Pulmonary artery endothelial cell (primary cell): ENCODE data around the gene APH1B. TPM values are rescaled to one million over a fixed set of nuclear protein-coding genes. Genes with fewer than 3 reads are reported as not detected.

Experiments
- DNase-seq: peaks from one replicate; pipeline ENCODE4 v3.0.0-alpha.2; 2011; ENCODE audit warnings: low read depth, low spot score
- total RNA-seq: library from RNA; depleted of rRNA; stranded (reverse); fragments of >200 nt; gene quantifications from 2 replicates; pipeline ENCODE4 v1.2.3, GENCODE V29; 2014

APH1B gene
- total RNA-seq, 1 donor from 2014 or later, result 13.5 TPM

DNA sequence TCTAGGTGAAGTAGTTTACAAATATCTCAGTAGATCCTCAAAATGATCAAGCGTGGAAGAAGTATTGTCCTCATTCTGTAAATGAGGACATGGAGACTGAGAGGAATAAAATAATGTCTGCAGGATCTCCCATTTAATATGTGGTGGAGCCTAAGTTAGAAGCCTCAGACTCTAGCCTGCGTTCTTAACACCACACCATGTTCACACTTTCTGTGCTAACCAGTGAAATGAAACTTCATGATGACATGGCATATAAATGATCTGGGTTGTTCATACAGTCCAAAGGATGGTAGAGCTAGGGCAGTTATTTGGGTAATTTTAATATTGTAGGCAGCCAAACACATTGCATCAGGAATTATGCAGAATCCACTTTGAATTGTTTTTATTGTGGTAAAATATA, 25.1 kb upstream of the APH1B start:
- no peak for DNase-seq

DNA sequence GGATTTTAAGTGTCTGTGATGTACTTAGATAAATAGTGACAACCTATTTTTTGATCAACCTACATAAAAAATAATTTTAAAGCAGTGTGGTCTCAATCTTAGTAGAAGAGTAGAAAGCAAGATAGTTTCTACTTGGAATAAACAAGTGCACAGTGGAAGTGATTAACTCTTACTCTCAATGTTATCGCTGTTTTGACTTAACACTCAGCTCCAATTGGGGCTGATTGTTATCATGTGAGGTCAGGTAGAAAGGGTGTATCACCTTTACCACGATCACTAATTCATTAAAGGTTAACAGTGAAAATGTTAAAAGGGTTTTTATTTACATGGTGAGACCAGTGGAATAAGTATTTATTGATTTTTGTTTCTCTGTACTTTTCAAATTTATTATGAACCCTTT, 22.4 kb upstream of the APH1B start:
- DNase-seq, result no peak

GRCh38 chr15:63255489-63255990, 21.9 kb upstream of the APH1B start:
- DNase-seq, result no peak

DNA sequence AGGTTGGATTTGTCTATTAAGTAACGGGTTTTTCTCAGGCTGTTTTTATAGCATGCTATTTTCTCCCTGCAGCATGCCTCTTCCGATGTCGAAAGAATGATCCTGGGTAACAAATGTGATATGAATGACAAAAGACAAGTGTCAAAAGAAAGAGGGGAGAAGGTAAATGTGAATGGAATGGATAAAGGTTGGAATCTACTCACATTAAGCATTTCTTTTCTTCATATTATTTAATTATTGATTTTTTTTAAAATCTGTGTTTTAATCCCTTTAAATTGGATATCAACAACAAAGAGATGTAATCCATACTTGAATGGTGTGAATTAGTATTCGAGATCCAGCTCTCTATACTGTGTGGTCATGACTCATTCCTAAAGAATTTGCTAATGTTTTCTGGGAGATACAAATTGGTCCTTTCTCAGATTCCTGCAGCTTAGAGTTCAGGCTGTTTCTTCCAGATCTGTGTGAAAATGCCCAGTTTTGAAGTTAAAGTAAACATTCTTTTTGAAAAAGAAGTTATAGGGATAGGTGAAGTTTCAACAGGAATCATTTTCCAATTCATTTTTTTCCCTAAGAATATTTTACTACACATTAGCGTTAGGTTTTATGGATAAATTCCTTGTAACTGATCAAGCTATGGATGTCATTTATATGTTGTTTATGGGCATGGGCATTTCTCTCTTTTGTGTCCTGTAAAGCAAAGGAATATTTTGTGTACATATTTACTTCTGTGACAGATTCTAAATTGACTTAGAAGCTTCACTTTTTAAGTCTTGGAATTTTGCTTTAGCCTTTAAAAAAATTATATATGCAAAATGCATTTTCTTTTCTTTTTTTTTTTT, 20.8 kb upstream of the APH1B start:
- no peak for DNase-seq

DNA sequence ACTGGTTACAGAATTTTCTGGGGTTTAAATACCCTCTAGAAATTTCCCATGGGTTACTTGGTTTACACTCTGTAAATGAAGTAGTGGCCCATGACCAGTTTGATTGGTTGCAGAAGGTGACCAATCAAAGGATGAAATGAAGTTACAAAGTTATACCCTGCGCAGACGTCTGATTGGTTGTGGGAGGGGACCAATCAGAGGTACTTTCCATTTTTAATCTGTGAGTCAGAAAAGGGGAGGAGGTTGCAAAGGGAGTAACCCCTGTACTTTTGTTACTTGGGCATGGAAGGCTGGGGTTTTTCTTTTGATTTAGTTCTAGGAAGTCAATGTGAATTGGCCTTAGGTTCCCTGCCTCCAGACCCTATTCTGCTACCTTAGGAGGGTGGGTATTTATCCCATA, 18.7 kb upstream of the APH1B start:
- DNase-seq, result no peak

DNA sequence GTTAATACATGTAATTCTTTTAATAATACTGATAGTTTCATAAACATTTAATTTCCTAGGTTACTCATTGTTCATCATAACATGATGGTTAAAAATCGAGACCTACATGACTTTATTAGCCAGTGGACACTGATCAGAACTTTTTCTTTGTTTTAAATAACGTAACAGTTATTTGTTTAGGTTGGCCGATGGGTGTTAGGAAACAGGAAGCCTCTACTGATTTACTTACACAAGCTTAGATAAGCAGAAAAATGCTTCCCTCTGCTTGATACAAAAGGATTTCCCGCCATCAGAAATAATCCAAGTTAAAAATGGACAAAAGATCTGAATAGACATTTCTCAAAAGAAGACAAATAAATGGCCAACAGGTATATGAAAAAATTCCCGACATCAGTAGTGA, 16.6 kb upstream of the APH1B start:
- DNase-seq, result peak; percentile 67

GRCh38 chr15:63261311-63261710, 16.1 kb upstream of the APH1B start:
- no peak for DNase-seq

GRCh38 chr15:63263519-63263918, 13.9 kb upstream of the APH1B start:
- no peak for DNase-seq

DNA sequence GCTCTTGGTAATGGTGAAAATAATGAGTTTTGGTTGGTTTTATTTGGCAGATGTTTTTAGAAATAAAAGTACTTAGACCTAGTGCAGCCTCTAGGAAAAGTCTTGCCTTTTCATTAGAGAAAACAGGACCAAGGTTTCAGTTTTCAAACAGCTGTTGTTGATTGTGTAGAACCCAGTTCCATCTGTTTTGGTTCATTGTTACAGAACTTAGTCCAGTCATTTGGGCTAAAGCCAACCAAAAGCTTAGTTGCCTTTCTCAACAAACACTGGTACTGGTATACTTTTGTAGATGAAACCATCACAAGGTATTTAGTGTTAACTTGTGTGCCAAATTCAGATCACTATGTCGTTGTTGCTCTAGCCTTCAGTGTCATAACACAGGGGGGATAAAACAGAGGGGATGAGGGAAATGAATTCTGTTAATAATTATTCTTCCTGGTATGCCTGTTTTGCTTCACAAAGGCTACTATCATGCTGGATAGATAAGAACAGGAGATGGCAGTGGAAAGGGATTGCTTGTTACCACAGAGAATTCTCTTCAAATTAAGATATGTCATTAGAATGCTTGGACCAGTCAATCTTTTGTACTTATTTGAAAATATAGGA, 12.6 kb upstream of the APH1B start:
- DNase-seq, result no peak

DNA sequence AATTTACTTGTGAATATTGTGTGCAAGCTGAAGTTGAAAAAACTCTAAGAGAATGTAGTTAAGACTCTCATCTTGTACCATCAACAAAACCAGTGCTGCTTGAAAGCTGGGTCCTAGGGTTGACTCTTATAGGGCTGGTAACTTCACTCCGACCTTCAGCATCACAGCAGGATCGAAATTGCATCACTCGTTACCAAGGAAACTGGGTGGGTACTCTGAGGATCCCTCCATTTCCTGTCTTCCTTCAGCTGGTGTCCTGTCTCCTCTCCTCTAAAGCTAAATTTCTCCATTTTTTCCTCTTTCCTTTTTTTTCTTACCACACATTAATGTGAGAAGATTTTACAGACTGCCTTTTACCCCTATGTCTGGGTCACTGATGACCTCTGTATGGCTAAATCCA, 3.0 kb upstream of the APH1B start:
- DNase-seq, result no peak

DNA sequence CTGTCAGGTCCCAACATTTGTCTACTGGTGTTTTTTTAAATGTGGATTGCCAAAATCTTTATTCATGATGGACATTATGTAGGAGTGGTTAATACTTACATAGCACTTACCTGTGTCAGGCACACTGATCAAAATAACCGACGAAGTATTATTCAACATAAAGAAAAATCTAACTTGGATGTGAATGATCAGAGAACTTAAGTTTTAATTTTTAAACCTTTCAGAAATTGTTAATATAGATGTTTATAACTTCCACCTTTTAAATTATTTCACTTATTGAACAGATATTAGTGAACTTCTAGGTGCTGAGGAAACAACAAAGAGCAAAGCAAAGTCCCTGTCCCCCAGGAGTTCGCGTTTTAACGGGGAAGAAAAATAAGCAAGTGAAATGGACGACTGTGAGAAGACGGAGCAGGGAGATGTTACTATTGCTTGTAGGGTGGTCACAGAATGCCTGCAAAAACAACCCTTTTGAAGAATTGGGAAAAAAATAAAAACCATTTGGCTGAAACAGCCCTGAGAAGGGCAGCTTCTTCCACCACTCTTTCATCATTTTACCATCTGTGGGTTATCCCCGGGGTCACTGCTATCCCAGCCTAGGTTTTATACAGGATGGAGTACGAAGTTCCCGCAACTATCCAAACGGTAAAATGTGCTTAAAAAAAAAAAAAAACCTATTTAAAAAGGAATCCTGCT, 915 bp upstream of the APH1B start:
- DNase-seq, result no peak

- DNase-seq, result no peak
Measured at GRCh38 chr15:63277893-63278456, 570 bp downstream of the APH1B start.

- DNase-seq, result no peak
Measured at GRCh38 chr15:63283126-63283525, 5.7 kb downstream of the APH1B start.

- no peak for DNase-seq
Measured at GRCh38 chr15:63284335-63284734, 6.9 kb downstream of the APH1B start.

DNA sequence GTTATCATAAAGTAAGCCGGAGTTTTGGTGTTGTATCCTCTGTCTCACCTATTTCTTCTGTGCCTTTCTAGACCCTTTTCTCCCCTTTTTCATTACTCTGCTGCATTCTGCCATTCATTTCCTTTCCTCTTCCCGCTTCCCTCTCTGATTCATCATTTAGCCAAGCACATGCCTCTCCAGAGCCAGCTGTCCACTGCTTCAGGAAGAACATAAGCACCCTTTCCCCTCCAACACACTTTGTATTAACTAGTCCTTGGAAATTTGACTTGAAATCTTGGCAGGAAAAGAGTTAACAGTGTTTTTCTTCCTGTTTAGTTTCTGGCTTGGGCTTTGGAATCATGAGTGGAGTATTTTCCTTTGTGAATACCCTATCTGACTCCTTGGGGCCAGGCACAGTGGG, 9.7 kb downstream of the APH1B start:
- DNase-seq, result peak; percentile 67

- DNase-seq, result no peak
Measured at GRCh38 chr15:63288342-63288741, 10.9 kb downstream of the APH1B start.

DNA sequence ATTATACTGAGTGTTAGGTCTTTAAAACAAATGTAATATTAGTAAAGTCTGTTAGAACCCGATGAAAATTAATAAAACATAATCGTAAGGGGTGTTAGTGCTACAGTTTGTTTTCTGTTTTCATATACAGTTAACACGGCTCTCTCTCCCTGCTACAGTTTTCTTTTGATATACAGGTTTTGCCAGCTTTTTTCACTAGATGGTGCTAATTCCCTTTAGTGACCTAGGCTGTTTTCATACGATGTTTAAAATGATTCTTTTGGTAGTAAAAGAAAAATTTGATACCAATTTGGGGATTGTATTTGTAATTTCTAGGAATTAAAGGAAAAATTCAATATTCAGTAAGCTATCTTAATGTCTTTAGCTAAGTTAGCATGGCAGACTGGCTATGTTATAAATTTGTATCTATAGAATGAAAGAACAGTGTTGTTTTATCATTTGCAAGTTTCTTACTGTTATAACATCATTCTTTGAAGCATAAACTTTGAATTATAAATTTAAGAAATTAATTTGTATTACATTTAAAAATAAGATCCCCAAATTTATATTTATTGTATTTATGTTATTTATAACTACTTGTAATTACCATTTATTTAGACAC, 11.5 kb downstream of the APH1B start:
- DNase-seq, result no peak

DNA sequence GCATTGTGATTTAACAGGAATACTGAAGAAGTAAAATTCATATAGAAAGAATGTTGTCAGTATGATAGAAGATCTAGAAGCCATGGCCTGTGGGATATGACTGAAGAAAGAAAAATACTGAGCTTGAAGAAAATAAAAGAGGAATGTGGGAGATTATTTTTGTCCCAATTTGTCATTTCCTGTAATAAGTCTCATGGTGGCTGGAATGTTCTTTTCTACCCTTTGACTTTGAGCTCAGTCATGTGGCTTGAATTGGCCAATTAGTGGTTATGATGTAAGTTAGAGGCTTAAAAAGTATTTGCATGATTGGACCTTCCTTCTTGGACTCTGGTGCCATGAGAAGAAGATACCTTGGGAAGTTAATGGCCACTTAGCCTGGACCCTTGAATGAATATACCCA, 14.1 kb downstream of the APH1B start:
- peak; percentile 75 for DNase-seq

- DNase-seq, result no peak
Measured at GRCh38 chr15:63292241-63292640, 14.8 kb downstream of the APH1B start.

DNA sequence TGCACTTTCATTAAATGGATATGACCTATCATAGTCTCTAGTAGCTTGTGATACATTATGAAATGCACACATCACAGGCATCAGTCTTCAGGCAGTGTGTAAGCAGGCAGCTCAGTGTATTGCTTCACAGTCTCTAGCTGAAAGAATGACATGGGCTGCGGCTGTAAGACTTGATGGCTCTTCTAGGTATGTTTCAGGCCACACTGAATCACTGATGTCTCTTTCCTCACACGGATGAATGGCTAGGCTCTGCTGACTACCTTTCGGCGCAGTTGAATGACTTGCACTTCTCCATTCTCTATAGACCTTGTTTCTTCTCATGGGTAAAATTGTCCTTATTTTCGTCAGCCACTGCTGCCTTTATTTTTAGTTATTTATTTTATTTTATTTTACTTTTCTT, 15.4 kb downstream of the APH1B start:
- no peak for DNase-seq

DNA sequence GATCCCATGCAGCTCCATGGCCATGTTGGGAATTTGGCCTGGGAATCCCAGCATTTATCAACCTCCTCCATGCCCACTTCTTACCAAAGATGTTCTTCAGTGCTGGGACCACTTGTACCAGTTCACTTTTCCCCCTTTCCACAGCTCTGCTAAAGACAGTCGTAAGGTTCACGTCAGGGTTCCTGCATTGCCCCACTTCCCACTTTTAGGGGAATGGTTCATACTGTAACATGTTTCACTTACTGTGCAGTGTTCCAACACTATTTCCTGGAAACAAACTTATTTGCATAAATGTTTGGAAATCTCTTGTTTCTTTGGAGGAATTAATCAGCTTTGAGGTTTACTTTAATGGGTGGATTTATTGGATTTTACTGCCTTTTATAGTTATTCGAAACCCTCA, 17.0 kb downstream of the APH1B start:
- no peak for DNase-seq

DNA sequence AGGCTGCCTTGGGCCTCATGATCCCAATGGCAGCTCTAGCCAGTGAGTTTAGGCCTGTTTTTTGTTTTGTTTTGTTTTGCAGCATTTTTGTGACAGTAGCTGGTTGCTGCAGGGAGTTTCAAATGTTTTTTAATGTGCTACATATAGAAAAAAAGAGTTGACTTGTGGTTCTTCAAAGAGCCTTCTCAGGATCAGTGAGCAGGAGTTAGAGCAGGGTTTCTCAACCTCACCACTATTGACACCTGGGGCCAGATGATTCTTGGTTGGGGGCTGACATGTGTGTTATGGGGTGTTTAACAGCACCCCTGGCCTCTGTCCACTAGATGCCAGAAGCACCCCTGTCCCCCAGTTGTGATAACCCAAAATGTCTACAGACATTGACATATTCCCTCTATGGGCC, 17.9 kb downstream of the APH1B start:
- DNase-seq, result no peak
